Osteoblast (primary cell): ENCODE measurements around the gene TBL2. TPM values are rescaled to one million over a fixed set of nuclear protein-coding genes. Genes with fewer than 3 reads are reported as not detected.

Experiments
- DNase-seq: peaks from one replicate; pipeline ENCODE4 v3.0.0; 2011; ENCODE audit warnings: low spot score, mixed read lengths; ENCODE audit not compliant: insufficient read length; ENCODE audit errors: missing footprints
- H2AFZ ChIP-seq: 2 replicates; pipeline ENCODE4 v1.6.0; 2011; ENCODE audit warnings: mild to moderate bottlenecking, low read length
- H3K27ac ChIP-seq: 2 replicates; pipeline ENCODE4 v1.5.1; 2011; ENCODE audit warnings: mild to moderate bottlenecking, low read depth, low read length, moderate library complexity
- H3K27me3 ChIP-seq: 2 replicates; pipeline ENCODE4 v1.6.0; 2012; ENCODE audit warnings: mild to moderate bottlenecking, control low read depth, inconsistent platforms, low read length, moderate library complexity; ENCODE audit not compliant: insufficient read depth
- H3K36me3 ChIP-seq: 2 replicates; pipeline ENCODE4 v1.5.1; 2011; ENCODE audit warnings: mild to moderate bottlenecking, low read length, control low read depth, moderate library complexity; ENCODE audit not compliant: insufficient read depth
- H3K4me1 ChIP-seq: 2 replicates; pipeline ENCODE4 v1.5.1; 2011; ENCODE audit warnings: mild to moderate bottlenecking, low read length, control low read depth, moderate library complexity; ENCODE audit not compliant: insufficient read depth
- H3K4me2 ChIP-seq: 2 replicates; pipeline ENCODE4 v1.6.0; 2011; ENCODE audit warnings: mild to moderate bottlenecking, low read length; ENCODE audit not compliant: insufficient read depth
- H3K4me3 ChIP-seq: fragments of 200-600 bp; sonication (generic); 3 replicates; pipeline ENCODE4 v1.5.1; 2012; ENCODE audit warnings: mild to moderate bottlenecking, low read length, inconsistent platforms; ENCODE audit not compliant: insufficient read depth
- H3K79me2 ChIP-seq: 2 replicates; pipeline ENCODE4 v1.6.0; 2012; ENCODE audit warnings: mild to moderate bottlenecking, low read length, control low read depth, inconsistent platforms; ENCODE audit not compliant: insufficient read depth
- H3K9me3 ChIP-seq: 2 replicates; pipeline ENCODE4 v1.5.1; 2011; ENCODE audit warnings: low read depth, low read length, control low read depth
- H4K20me1 ChIP-seq: 2 replicates; pipeline ENCODE4 v1.6.0; 2012; ENCODE audit warnings: mild to moderate bottlenecking, low read length, control low read depth; ENCODE audit not compliant: insufficient read depth
- total RNA-seq: library from RNA; depleted of rRNA; stranded (reverse); fragments of >200 nt; gene quantifications from 2 replicates; pipeline ENCODE4 v1.2.3, GENCODE V29; 2012
- TF ChIP-seq, protein P1 (sequence below): IDR thresholded peaks from 2 replicates; pipeline ENCODE4 v1.5.1; 2011; ENCODE audit warnings: mild to moderate bottlenecking, low read depth, low read length, moderate library complexity; ENCODE audit errors: extremely low read depth

TBL2 gene
- total RNA-seq, 1 donor: 56.1 TPM

DNA sequence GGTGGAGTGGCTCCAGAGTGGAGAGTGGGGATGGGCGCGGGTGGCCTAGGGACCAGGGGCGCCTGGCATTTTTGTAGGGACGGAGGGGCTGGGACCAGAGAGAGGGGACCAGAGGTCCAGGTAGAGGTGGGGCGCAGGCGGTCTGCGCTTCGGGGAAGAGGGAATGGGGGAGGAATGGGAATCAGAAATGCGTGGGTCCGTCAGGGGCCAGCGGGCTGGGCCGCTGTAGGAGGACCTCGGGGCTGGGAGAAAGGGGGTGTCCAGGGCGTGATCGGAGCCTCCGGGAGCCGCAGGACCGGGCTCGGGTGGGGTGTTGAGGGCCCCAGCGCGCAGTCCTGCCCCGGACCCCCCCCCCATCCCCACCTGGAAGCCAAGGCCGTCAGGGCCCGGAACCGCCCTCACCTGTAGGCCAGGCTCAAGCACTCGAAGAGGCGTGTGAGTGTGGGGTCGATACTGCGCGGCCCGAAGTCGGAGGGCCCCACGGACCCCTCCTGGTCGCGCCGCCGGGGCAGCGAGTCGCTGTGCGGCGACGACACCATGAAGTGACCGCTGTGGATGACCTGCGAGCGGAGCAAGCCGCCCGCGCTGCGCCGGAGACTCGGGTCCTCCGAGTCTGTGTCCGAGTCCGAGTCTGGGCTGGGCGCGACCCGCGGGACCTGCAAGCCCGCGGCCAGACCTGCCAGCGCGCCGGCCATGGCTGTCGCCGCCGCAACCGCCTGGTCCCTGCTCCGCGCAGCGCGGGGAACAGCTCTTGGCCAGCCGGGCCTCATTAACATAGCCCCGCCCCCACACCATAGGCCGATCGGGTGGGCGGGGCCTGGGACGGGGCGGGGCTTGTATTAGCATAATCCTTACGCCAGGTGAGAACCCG lies 45.7 kb upstream of the TBL2 start, which contains the start of gene MLXIPL:
TSS of gene MLXIPL (minus strand) at position 725 of the 871 bp plus-strand sequence. CDS start at position 695, 30 bp downstream.
- Histone ChIP-seq H3K27me3 (peaks cover 54% of the 10 kb centered on the region), H4K20me1 (no peaks in the 10 kb centered on the region), H3K4me2 (peak within 1 kb of the TSS; percentile 75), H3K36me3 (no peaks in the 10 kb centered on the region), H3K9me3 (no peaks in the 10 kb centered on the region), H3K79me2 (no peaks in the 10 kb centered on the region), H3K4me1 (no peaks in the 10 kb centered on the region), H3K27ac (no peak within 1 kb of the TSS), H2AFZ (no peak within 1 kb of the TSS), H3K4me3 (peak within 1 kb of the TSS; percentile 56)
- peak; percentile 98 for DNase-seq
- TF ChIP-seq, protein P1, sequence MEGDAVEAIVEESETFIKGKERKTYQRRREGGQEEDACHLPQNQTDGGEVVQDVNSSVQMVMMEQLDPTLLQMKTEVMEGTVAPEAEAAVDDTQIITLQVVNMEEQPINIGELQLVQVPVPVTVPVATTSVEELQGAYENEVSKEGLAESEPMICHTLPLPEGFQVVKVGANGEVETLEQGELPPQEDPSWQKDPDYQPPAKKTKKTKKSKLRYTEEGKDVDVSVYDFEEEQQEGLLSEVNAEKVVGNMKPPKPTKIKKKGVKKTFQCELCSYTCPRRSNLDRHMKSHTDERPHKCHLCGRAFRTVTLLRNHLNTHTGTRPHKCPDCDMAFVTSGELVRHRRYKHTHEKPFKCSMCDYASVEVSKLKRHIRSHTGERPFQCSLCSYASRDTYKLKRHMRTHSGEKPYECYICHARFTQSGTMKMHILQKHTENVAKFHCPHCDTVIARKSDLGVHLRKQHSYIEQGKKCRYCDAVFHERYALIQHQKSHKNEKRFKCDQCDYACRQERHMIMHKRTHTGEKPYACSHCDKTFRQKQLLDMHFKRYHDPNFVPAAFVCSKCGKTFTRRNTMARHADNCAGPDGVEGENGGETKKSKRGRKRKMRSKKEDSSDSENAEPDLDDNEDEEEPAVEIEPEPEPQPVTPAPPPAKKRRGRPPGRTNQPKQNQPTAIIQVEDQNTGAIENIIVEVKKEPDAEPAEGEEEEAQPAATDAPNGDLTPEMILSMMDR: no peak

DNA sequence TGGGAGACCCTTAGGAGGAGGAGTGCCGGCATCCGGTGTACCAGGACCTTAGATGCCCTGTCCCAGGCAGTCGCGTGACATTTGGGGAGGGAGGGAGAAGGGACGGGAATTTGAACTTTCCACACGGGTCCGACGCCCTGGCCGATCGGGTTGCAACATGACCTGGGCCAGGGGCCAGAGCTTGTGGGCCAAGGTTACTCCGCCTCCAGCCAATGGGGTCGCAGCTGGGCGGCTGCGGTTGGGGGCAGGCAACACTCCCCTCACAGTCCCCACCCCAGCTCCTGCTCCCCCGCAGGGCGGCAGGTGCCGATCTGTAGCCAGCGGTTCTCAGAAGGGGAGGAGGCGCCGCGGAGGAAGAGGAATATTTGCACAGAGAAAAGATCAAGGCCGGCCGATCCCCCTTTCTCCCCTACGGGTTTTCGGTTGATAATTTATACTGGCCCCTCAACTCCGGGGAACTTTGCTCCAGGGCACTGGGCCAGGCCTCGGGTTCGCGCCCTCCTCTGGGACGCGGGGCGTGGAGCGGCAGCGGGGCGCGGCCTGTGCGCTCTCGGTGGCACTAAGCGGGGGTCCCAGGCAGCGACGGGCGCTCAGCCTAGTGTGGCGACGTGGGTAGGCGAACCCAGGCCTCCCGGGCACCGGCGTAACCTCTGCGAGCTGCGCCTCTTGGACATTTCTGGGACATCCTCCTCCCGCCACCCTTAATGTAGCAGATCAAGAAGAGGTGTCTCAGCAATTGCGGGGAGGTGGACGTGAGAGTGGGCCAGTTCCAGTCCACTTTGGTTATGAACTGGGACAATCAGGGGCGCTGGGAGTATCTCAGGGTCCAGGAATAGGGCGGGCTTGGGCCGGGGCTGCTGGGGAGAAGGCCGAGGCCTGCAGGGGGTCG lies 44.8 kb upstream of the TBL2 start:
- no peaks in the 10 kb centered on the region for H4K20me1 ChIP-seq
- peak overlapping the region; percentile 43 for H3K4me2 ChIP-seq
- peak; percentile 71 for DNase-seq
- H3K79me2 ChIP-seq: no peaks in the 10 kb centered on the region
- no peak overlapping the region for H3K4me3 ChIP-seq
- H3K27me3 ChIP-seq: peaks cover 47% of the 10 kb centered on the region
- H3K4me1 ChIP-seq: no peaks in the 10 kb centered on the region
- H2AFZ ChIP-seq: no peak overlapping the region
- no peaks in the 10 kb centered on the region for H3K9me3 ChIP-seq
- no peak overlapping the region for H3K27ac ChIP-seq
- TF ChIP-seq, protein P1: no peak
- no peaks in the 10 kb centered on the region for H3K36me3 ChIP-seq

DNA sequence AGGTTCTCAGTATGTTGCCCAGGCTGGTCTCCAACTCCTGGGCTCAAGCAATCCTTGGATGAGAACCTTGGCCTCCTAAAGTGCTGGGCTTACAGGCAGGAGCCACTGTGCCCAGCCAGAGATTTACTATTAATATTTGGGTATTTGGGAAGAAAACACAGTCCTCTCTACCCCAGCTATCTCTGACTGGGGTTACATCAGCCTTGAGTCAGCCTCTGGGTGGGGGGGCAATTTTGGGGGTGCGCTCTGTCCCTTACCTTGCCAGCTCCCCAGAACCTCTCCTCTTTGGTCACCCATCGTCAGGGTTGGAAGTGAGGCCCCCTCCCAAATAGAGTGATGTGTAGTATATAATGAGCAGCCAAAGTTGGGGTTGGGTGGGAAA lies 44.1 kb upstream of the TBL2 start:
- DNase-seq: peak; percentile 64
- H3K36me3 ChIP-seq: no peaks in the 10 kb centered on the region
- H3K4me2 ChIP-seq: no peak overlapping the region
- TF ChIP-seq, protein P1: no peak
- peaks cover 41% of the 10 kb centered on the region for H3K27me3 ChIP-seq
- H2AFZ ChIP-seq: no peak overlapping the region
- H4K20me1 ChIP-seq: no peaks in the 10 kb centered on the region
- no peaks in the 10 kb centered on the region for H3K79me2 ChIP-seq
- H3K27ac ChIP-seq: no peak overlapping the region
- no peaks in the 10 kb centered on the region for H3K4me1 ChIP-seq
- H3K9me3 ChIP-seq: no peaks in the 10 kb centered on the region
- no peak overlapping the region for H3K4me3 ChIP-seq
